HG03439 (cell line): ENCODE data around the gene EVL.

Experiments
- ATAC-seq: cut with Tn5 transposase; IDR thresholded peaks from one replicate; pipeline ENCODE4 v1.9.1; 2021; ENCODE audit warnings: mild to moderate bottlenecking, moderate library complexity; ENCODE audit not compliant: unreplicated experiment

Gene EVL

GRCh38 chr14:100082723-100083122 is 17.5 kb downstream of the EVL start:
- ATAC-seq, result no peak

GRCh38 chr14:100083706-100084105 is 18.5 kb downstream of the EVL start:
- no peak for ATAC-seq

- ATAC-seq, result no peak
These were observed 19.4 kb downstream of the EVL start for GRCh38 chr14:100084591-100084990.

GRCh38 chr14:100085462-100085861 is 20.2 kb downstream of the EVL start:
- no peak for ATAC-seq

- no peak for ATAC-seq
These were observed 21.1 kb downstream of the EVL start for GRCh38 chr14:100086361-100086760.

- no peak for ATAC-seq
These were observed 23.0 kb downstream of the EVL start for GRCh38 chr14:100088226-100088625.

- no peak for ATAC-seq
These were observed 26.2 kb downstream of the EVL start for GRCh38 chr14:100091386-100091785.

- ATAC-seq, result no peak
These were observed 27.6 kb downstream of the EVL start for GRCh38 chr14:100092832-100093231.

GRCh38 chr14:100093319-100093718 is 28.1 kb downstream of the EVL start:
- ATAC-seq, result no peak

GRCh38 chr14:100096656-100097055 is 31.4 kb downstream of the EVL start:
- ATAC-seq, result no peak

- ATAC-seq, result no peak
These were observed 32.9 kb downstream of the EVL start for GRCh38 chr14:100098171-100098570.

GRCh38 chr14:100100032-100100703 is 34.9 kb downstream of the EVL start:
- no peak for ATAC-seq

- no peak for ATAC-seq
These were observed 37.0 kb downstream of the EVL start for GRCh38 chr14:100102156-100102785.

- no peak for ATAC-seq
These were observed 38.2 kb downstream of the EVL start for GRCh38 chr14:100103250-100104005.

GRCh38 chr14:100104006-100104352 is 38.8 kb downstream of the EVL start:
- ATAC-seq, result no peak

- no peak for ATAC-seq
These were observed 39.5 kb downstream of the EVL start for GRCh38 chr14:100104523-100105300.

- ATAC-seq, result no peak
These were observed 40.3 kb downstream of the EVL start for GRCh38 chr14:100105357-100106169.

- no peak for ATAC-seq
These were observed 41.3 kb downstream of the EVL start for GRCh38 chr14:100106250-100107112.

GRCh38 chr14:100107236-100107635 is 42.0 kb downstream of the EVL start:
- no peak for ATAC-seq
